HCT116 (cell line): ENCODE results near the gene SLC9C2. TPM values are rescaled to one million over a fixed set of nuclear protein-coding genes. Genes with fewer than 3 reads are reported as not detected.

Source experiments
- ATAC-seq: fragments of 200-7000 bp; cut with Tn5 transposase; 2 replicates; pipeline ENCODE4 v1.9.1; 2020; ENCODE audit warnings: mild to moderate bottlenecking, moderate library complexity
- BruUV-seq: library from RNA; stranded (reverse); fragments of 400-500 nt; replicated peaks from 2 replicates; lab custom pipeline; 2021; lab: Mats Ljungman, UMichigan
- CTCF ChIA-PET: fragments of 300-600 bp; sonication (Branson Sonifier 250); formaldehyde crosslinking; loops from one replicate; lab custom pipeline; 2021; ENCODE audit warnings: antibody characterized with exemption; lab: Charles Lee
- POLR2A ChIA-PET: fragments of 300-600, 350-600 bp; sonication (Branson Sonifier 250); formaldehyde crosslinking; loops from one replicate; lab custom pipeline; 2021; ENCODE audit warnings: antibody characterized with exemption; lab: Charles Lee
- RAD21 ChIA-PET, 2 experiments: fragments of 300-600 bp; sonication (Branson Sonifier 250); formaldehyde crosslinking; loops; one replicate each; lab custom pipeline; 2023; ENCODE audit warnings: low total read pairs in 2 of 2; ENCODE audit not compliant: uncharacterized antibody in 2 of 2, unreplicated experiment in 2 of 2, low non-redundant PET in 1 of 2; lab: Charles Lee
- DNase-seq: peaks from one replicate; pipeline ENCODE4 v3.0.0-alpha.2; 2010; ENCODE audit warnings: low read depth, low spot score
- H2AFZ ChIP-seq: fragments of 200-600 bp; shearing (Covaris generic), sonication (generic); 2 replicates; pipeline ENCODE4 v1.6.1; 2017; ENCODE audit warnings: low read depth, mixed run types, mixed read lengths, antibody characterized with exemption, low read length; ENCODE audit not compliant: poor library complexity, severe bottlenecking
- H3K27ac ChIP-seq: 2 replicates; pipeline ENCODE4 v1.5.1; 2012; ENCODE audit warnings: low read depth, low read length
- H3K27me3 ChIP-seq: fragments of 200-600 bp; sonication (generic); 2 replicates; pipeline ENCODE4 v1.6.1; 2016; ENCODE audit warnings: mixed run types, low read length, mixed read lengths; ENCODE audit not compliant: insufficient read depth
- H3K36me3 ChIP-seq, 2 experiments: fragments of 200-500 bp in 1 of 2; fragments of 200-600 bp in 1 of 2; sonication (Bioruptor generic) in 1 of 2; sonication (generic) in 1 of 2; 2 replicates each; pipeline versions ENCODE4 v1.5.1 to v1.6.1; 2014 to 2016; ENCODE audit warnings: low read length in 2 of 2, inconsistent platforms in 1 of 2, mixed read lengths in 1 of 2, mixed run types in 1 of 2; ENCODE audit not compliant: insufficient read depth in 2 of 2, control insufficient read depth in 1 of 2
- H3K4me1 ChIP-seq, 2 experiments: fragments of 200-600 bp in 1 of 2; sonication (generic) in 1 of 2; 2 replicates each; pipeline versions ENCODE4 v1.5.1 to v1.6.1; 2012 to 2017; ENCODE audit warnings: low read length in 2 of 2, inconsistent platforms in 1 of 2, mild to moderate bottlenecking in 1 of 2, mixed read lengths in 1 of 2, mixed run types in 1 of 2, moderate library complexity in 1 of 2; ENCODE audit not compliant: insufficient read depth in 2 of 2, control insufficient read depth in 1 of 2
- H3K4me2 ChIP-seq: fragments of 200-600 bp; sonication (generic); 2 replicates; pipeline ENCODE4 v1.6.1; 2017; ENCODE audit warnings: mixed run types, low read length, mixed read lengths
- H3K4me3 ChIP-seq, 2 experiments: fragments of 200-600 bp in 1 of 2; sonication (generic) in 1 of 2; replicated peaks in 1 of 2; 2 replicates each; pipeline ENCODE4 v1.5.1; 2011 to 2016; ENCODE audit warnings: low read length in 2 of 2, control low read depth in 1 of 2, low read depth in 1 of 2, mild to moderate bottlenecking in 1 of 2, mixed read lengths in 1 of 2, mixed run types in 1 of 2
- H3K79me2 ChIP-seq: fragments of 200-600 bp; sonication (generic); 2 replicates; pipeline ENCODE4 v1.6.1; 2017; ENCODE audit warnings: mild to moderate bottlenecking, mixed run types, low read length, moderate library complexity, mixed read lengths; ENCODE audit not compliant: insufficient read depth
- H3K9ac ChIP-seq: fragments of 200-600 bp; sonication (generic); 2 replicates; pipeline ENCODE4 v1.6.1; 2016; ENCODE audit warnings: low read length, mixed read lengths
- H3K9me2 ChIP-seq: fragments of 200-600 bp; sonication (generic), shearing (Covaris generic); 2 replicates; pipeline ENCODE4 v1.6.1; 2017; ENCODE audit warnings: mixed run types, mild to moderate bottlenecking, moderate library complexity; ENCODE audit not compliant: insufficient read depth
- H3K9me3 ChIP-seq, 2 experiments: fragments of 200-500 bp in 1 of 2; fragments of 200-600 bp in 1 of 2; sonication (Bioruptor generic) in 1 of 2; sonication (generic) in 1 of 2; 2 replicates each; pipeline ENCODE4 v1.6.1; 2014 to 2017; ENCODE audit warnings: low read length in 2 of 2, mixed read lengths in 2 of 2, inconsistent platforms in 1 of 2, low read depth in 1 of 2, mild to moderate bottlenecking in 1 of 2, mixed run types in 1 of 2, moderate library complexity in 1 of 2; ENCODE audit not compliant: control insufficient read depth in 1 of 2, insufficient read depth in 1 of 2
- H4K20me1 ChIP-seq: fragments of 200-600 bp; sonication (generic), shearing (Covaris generic); 2 replicates; pipeline ENCODE4 v1.6.1; 2017; ENCODE audit warnings: mixed run types, mild to moderate bottlenecking, moderate library complexity; ENCODE audit not compliant: insufficient read depth
- CBX3 ChIP-seq: IDR thresholded peaks from 2 replicates; pipeline ENCODE4 v1.6.1; 2012; ENCODE audit warnings: low read depth
- CEBPB ChIP-seq: IDR thresholded peaks from 2 replicates; pipeline ENCODE4 v1.6.1; 2012; ENCODE audit warnings: low read depth
- EGR1 ChIP-seq: IDR thresholded peaks from 2 replicates; pipeline ENCODE4 v1.6.1; 2012; ENCODE audit warnings: low read depth
- EZH2 ChIP-seq: fragments of 200-600 bp; sonication (generic); IDR thresholded peaks from 2 replicates; pipeline ENCODE4 v1.6.1; 2017; ENCODE audit warnings: antibody characterized with exemption, mixed run types
- JUND ChIP-seq: IDR thresholded peaks from 2 replicates; pipeline ENCODE4 v1.6.1; 2012
- POLR2A ChIP-seq: IDR thresholded peaks from 2 replicates; pipeline ENCODE4 v1.7.0; 2011; ENCODE audit warnings: borderline replicate concordance; ENCODE audit not compliant: insufficient read depth, insufficient read length; ENCODE audit errors: extremely low read depth
- RAD21 ChIP-seq: IDR thresholded peaks from 2 replicates; pipeline ENCODE4 v1.6.1; 2012; ENCODE audit warnings: low read depth, mild to moderate bottlenecking
- SIN3A ChIP-seq: IDR thresholded peaks from 2 replicates; pipeline ENCODE4 v1.6.1; 2012; ENCODE audit warnings: low read depth
- SP1 ChIP-seq: IDR thresholded peaks from 2 replicates; pipeline ENCODE4 v1.6.1; 2012; ENCODE audit warnings: low read depth
- SRF ChIP-seq: IDR thresholded peaks from 2 replicates; pipeline ENCODE4 v1.6.1; 2012; ENCODE audit warnings: low read depth
- TCF7L2 ChIP-seq: IDR thresholded peaks from 2 replicates; pipeline ENCODE4 v1.7.0; 2011; ENCODE audit warnings: borderline replicate concordance, inconsistent platforms; ENCODE audit not compliant: insufficient read depth, insufficient read length; ENCODE audit errors: extremely low read depth
- YY1 ChIP-seq: IDR thresholded peaks from 2 replicates; pipeline ENCODE4 v1.6.1; 2011; ENCODE audit warnings: low read length, low read depth, moderate library complexity, mild to moderate bottlenecking; ENCODE audit not compliant: insufficient replicate concordance; ENCODE audit errors: extremely low read depth
- ZFX ChIP-seq: fragments of 450-650 bp; IDR thresholded peaks from 2 replicates; pipeline ENCODE4 v1.6.1; 2017
- ZNF274 ChIP-seq: fragments of 200-500 bp; sonication (Bioruptor generic); IDR thresholded peaks from 2 replicates; pipeline ENCODE4 v1.6.1; 2014; ENCODE audit warnings: mild to moderate bottlenecking, low read depth, low read length, inconsistent platforms
- intact Hi-C: fragments of 100-400 bp; cut with micrococcal nuclease; formaldehyde crosslinking; loops from 2 replicates; pipeline ENCODE4 v1.10.0; 2022
- total RNA-seq: library from RNA; stranded (reverse); gene quantifications from one replicate; pipeline ENCODE4 v1.2.1, GENCODE V29; 2021; ENCODE audit not compliant: unreplicated experiment
- TF ChIP-seq, protein P1 (sequence below), 3 experiments: fragments of 200-600 bp in 1 of 3; sonication (generic) in 1 of 3; IDR thresholded peaks in 2 of 3; conservative IDR thresholded peaks in 1 of 3; 2 replicates each; pipeline ENCODE4 v1.5.1; 2012 to 2017; ENCODE audit warnings: low read depth in 2 of 3, low read length in 2 of 3, antibody characterized with exemption in 1 of 3, borderline replicate concordance in 1 of 3, control low read depth in 1 of 3, mild to moderate bottlenecking in 1 of 3, mixed read lengths in 1 of 3, mixed run types in 1 of 3, moderate library complexity in 1 of 3; ENCODE audit not compliant: insufficient read depth in 1 of 3

Gene SLC9C2
- total RNA-seq, 1 experiment from 2014 or later: not detected

DNA sequence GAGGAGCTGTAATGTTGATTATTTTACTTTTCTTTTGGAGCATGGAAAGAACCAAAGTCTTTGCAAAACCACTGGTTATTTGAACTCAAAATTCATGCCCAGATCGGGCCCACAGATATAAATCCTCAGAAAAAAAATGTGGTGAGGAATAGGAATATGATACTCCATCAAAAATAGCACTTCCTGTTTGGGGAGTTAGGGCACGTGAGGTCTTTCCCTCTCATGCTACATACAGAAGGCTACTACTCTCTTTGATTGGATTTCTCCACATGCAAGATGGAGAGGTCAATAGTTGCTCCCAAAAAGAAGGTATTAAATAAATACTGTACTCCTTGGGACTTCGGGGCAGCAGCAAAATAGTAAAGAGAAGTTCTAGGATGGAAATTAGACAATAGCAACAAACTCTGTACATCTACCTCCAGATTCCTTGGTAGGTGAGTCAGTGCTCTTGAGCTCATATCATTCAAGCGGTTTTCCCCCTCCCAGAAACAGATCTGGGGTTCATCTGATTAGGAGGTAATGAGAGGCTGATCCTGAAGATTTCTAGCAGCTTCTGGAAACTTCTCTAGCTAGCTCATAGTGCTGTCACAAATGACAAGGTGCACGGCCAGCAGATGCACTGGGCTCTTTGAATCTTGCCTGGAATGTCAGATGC lies 47.1 kb downstream of the SLC9C2 start:
- Histone ChIP-seq H3K79me2 (no peaks in the 10 kb centered on the region), H3K4me1 (peaks cover 0 to 22% of the 10 kb centered on the region in 2 experiments; a peak in 2 of 4 replicates), H3K36me3 (no peaks in the 10 kb centered on the region), H4K20me1 (no peaks in the 10 kb centered on the region), H3K4me2 (no peak overlapping the region), H3K4me3 (no peak overlapping the region), H3K27me3 (no peaks in the 10 kb centered on the region), H3K9me3 (no peaks in the 10 kb centered on the region), H2AFZ (peak overlapping the region; percentile 68), H3K27ac (no peak overlapping the region), H3K9ac (no peak overlapping the region), H3K9me2 (no peaks in the 10 kb centered on the region)
- intact Hi-C loops: no loop called here
- ChIA-PET CTCF (no interaction called here), POLR2A (no interaction called here), RAD21 (no interaction called here)
- TF ChIP-seq CBX3 (no peak), CEBPB (no peak), JUND (no peak), TCF7L2 (no peak), POLR2A (no peak), EGR1 (no peak), EZH2 (no peak), YY1 (no peak), RAD21 (no peak)
- ATAC-seq (no peak), DNase-seq (no peak)
- no TSS peak for BruUV-seq

DNA sequence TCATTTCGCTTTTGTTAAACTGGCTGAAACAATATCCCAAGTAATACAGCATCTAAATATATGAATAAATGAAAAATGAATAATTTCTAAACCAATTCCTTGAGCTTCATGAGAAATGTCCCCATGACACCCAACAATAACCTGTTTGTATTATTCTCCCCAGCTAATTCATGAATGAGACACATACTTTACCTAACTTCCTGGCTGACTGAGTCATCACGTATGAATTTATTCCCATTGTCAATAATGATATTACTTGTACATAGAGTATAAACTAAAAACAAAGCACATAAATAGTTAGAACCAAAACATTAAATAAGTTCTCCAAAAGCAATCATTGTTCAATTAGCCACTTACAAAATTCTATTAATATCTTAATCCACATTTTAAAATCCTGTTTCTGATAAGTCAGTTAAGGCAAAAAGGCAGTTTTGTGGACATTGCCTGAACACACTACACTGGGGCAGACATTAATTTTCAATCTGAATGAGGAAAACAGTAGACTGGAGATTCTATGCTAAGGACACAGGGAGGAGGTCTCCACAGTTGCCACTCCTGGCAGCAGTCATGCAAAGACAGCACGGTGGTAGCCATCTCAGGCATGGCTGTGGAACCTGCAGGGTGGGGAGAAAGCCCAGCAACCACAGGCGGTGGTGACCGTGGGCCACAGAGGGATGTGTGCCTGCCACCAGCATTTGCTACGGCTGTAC lies 48.2 kb downstream of the SLC9C2 start:
- ChIA-PET CTCF (no interaction called here), POLR2A (no interaction called here), RAD21 (interaction anchor here in 1 of 2 experiments (0.5 kb wide), 1 partner anchor 215 kb away, joined by 4 read pairs; no protein-coding TSS in a partner anchor)
- Histone ChIP-seq H3K9me2 (no peaks in the 10 kb centered on the region), H3K9me3 (no peaks in the 10 kb centered on the region), H3K36me3 (no peaks in the 10 kb centered on the region), H3K4me1 (peaks cover 0 to 22% of the 10 kb centered on the region in 2 experiments; a peak in 2 of 4 replicates), H3K9ac (no peak overlapping the region), H3K27me3 (no peaks in the 10 kb centered on the region), H4K20me1 (no peaks in the 10 kb centered on the region), H3K4me3 (no peak overlapping the region), H3K4me2 (peak overlapping the region; percentile 41), H3K27ac (no peak overlapping the region), H3K79me2 (no peaks in the 10 kb centered on the region), H2AFZ (peak overlapping the region; percentile 70)
- intact Hi-C loops: no loop called here
- ATAC-seq (peak; percentile 67), DNase-seq (no peak)
- BruUV-seq: no TSS peak
- TF ChIP-seq SP1 (peak; percentile 42; the same call in 1 of the 2 replicates), JUND (peak; percentile 68), SRF (no peak), ZNF274 (no peak), YY1 (no peak), ZFX (no peak), CEBPB (peak; percentile 43), SIN3A (0 out of 2 replicates have a peak, but pooled peaks have one; percentile 21)
- TF ChIP-seq, protein P1, sequence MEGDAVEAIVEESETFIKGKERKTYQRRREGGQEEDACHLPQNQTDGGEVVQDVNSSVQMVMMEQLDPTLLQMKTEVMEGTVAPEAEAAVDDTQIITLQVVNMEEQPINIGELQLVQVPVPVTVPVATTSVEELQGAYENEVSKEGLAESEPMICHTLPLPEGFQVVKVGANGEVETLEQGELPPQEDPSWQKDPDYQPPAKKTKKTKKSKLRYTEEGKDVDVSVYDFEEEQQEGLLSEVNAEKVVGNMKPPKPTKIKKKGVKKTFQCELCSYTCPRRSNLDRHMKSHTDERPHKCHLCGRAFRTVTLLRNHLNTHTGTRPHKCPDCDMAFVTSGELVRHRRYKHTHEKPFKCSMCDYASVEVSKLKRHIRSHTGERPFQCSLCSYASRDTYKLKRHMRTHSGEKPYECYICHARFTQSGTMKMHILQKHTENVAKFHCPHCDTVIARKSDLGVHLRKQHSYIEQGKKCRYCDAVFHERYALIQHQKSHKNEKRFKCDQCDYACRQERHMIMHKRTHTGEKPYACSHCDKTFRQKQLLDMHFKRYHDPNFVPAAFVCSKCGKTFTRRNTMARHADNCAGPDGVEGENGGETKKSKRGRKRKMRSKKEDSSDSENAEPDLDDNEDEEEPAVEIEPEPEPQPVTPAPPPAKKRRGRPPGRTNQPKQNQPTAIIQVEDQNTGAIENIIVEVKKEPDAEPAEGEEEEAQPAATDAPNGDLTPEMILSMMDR (IDR thresholded peaks at IDR 0.05 in 2 of 3, conservative IDR thresholded peaks at IDR 0.05 in 1 of 3; ENCODE audit: borderline replicate concordance in 1 of 3, insufficient read depth in 1 of 3, low read depth in 2 of 3, low read length in 2 of 3): no peak
